Adipocyte (in vitro differentiated cells): ENCODE measurements around the gene ADSS1.
A peak's percentile ranks its signal among the peaks of the same experiment; 100 is the strongest.

Experiments used
- DNase-seq: peaks from one replicate; pipeline ENCODE4 v3.0.0-alpha.2; 2015; ENCODE audit warnings: low read depth
- H3K27me3 ChIP-seq: replicated peaks from 2 replicates; pipeline ENCODE4 v1.7.0; 2013; ENCODE audit warnings: mild to moderate bottlenecking, low read length, moderate library complexity; ENCODE audit not compliant: control insufficient read depth, insufficient read depth
- H3K36me3 ChIP-seq: 2 replicates; pipeline ENCODE4 v1.7.0; 2013; ENCODE audit warnings: low read length, mild to moderate bottlenecking, moderate library complexity; ENCODE audit not compliant: control insufficient read depth, insufficient read depth, severe bottlenecking
- H3K4me1 ChIP-seq: 2 replicates; pipeline ENCODE4 v1.7.0; 2013; ENCODE audit warnings: mild to moderate bottlenecking, low read length, moderate library complexity; ENCODE audit not compliant: control insufficient read depth, insufficient read depth
- H3K4me3 ChIP-seq: 2 replicates; pipeline ENCODE4 v1.7.0; 2013; ENCODE audit warnings: mild to moderate bottlenecking, low read length, moderate library complexity
- H3K9ac ChIP-seq: 2 replicates; pipeline ENCODE4 v1.7.0; 2013; ENCODE audit warnings: mild to moderate bottlenecking, low read length, moderate library complexity
- H3K9me3 ChIP-seq: 2 replicates; pipeline ENCODE4 v1.7.0; 2013; ENCODE audit warnings: mild to moderate bottlenecking, low read length, moderate library complexity; ENCODE audit not compliant: control insufficient read depth

ADSS1 gene

GRCh38 chr14:104695660-104696000 lies 28.4 kb upstream of the ADSS1 start:
- Histone ChIP-seq H3K4me3 (no peak overlapping the region), H3K9me3 (no peaks in the 10 kb centered on the region), H3K4me1 (peaks cover 60% of the 10 kb centered on the region), H3K27me3 (no peaks in the 10 kb centered on the region), H3K9ac (no peak overlapping the region), H3K36me3 (peaks cover 21% of the 10 kb centered on the region)
- no peak for DNase-seq

DNA sequence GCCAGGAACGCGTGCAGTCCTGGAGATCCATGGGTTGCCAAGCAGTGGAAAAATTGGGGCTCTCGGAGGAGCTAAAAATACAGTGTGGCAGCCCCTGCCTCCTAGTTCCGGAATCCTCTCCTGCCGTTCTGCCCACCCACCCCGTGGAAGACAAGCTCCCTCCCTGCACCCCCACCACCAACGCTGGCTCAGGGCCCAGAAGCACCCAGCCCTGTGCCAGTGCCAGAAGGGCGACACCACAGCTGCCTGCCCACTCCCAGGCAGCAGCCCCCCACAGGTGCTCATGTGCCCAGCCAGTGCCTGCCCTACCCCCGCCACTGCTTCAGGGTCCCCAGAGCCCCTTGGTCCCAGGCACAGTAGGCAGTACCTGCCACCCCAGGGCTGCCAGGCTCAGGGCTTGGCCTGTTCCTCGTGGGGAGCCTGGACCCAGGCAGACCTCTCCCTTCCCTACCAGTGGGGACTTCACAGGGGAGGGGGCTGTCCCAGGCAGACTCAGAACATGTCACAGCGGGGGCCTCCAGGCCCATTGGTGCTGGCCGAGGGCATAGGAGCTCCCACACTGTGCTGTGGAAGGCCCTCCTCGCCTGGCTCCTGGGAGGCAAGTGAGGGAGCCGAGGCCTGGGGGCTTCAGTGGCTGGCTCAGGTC lies 27.2 kb upstream of the ADSS1 start:
- H3K4me3 ChIP-seq: no peak overlapping the region
- no peaks in the 10 kb centered on the region for H3K9me3 ChIP-seq
- peaks cover 48% of the 10 kb centered on the region for H3K4me1 ChIP-seq
- H3K9ac ChIP-seq: peak overlapping the region; percentile 60
- peaks cover 30% of the 10 kb centered on the region for H3K36me3 ChIP-seq
- H3K27me3 ChIP-seq: no peaks in the 10 kb centered on the region
- no peak for DNase-seq

DNA sequence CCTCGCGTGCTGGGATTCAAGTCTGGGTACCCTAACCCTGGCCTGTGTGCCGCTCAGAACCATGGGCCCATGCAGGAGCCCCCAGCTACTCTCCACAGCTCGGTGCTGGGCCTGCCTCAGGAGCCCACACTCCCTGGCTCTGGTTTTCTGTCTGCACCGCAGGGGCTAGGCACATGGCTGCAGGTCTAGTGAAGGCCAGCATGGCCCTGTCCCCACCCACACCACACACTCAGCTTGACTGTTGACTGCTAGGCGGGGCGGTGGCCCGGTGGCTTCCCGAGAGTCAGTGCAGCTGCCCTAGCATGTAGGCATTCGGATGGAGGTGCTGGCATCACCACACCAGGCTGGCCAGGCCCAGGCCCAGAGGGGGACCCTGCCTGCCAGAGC lies 26.7 kb upstream of the ADSS1 start:
- no peak for DNase-seq
- Histone ChIP-seq H3K4me3 (peak overlapping the region; percentile 34), H3K36me3 (peaks cover 30% of the 10 kb centered on the region), H3K27me3 (no peaks in the 10 kb centered on the region), H3K4me1 (peaks cover 43% of the 10 kb centered on the region), H3K9me3 (no peaks in the 10 kb centered on the region), H3K9ac (peak overlapping the region; percentile 60)

- Histone ChIP-seq H3K4me1 (peaks cover 37% of the 10 kb centered on the region), H3K27me3 (no peaks in the 10 kb centered on the region), H3K9me3 (no peaks in the 10 kb centered on the region), H3K9ac (peak overlapping the region; percentile 60), H3K4me3 (peak overlapping the region; percentile 34), H3K36me3 (peaks cover 29% of the 10 kb centered on the region)
- peak; percentile 30 for DNase-seq
Observed at GRCh38 chr14:104697892-104698583, 26.0 kb upstream of the ADSS1 start.

DNA sequence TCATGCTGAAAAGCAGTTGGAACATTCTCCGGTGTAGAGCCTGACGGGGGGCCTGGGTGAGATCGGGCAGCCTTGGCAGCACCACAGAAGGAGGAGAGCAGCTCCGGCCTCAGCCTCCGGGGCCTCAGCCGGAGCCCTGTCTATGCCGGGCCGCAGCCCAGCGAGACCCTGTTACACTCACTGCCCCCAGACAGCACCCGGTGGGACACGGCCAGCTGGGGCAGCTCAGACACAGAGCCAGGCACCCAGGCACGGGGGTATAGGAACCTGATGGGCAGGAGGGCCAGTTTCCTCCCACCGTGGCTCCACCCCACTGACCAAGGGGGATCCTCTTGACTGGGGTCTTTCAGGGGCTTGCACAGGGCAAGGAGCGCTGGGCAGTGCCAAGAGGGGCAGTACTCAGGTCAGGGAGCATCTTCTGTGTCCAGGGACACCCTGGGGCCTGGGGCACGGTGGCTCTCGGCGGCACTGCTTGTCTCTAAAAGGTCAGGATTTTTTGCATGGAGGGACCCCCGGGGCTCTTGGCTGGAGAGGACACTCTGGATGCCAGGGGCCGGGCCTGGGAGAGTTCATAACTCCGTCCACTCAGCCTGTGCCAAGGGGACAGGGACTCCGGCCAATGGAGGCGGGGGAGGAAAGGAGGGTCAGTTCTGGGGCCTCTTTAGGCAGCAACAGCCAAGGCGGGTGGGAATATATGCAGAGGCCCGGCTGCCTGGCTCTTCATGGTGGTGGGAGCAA lies 25.2 kb upstream of the ADSS1 start:
- H3K4me3 ChIP-seq: peak overlapping the region; percentile 9
- H3K4me1 ChIP-seq: peaks cover 37% of the 10 kb centered on the region
- H3K27me3 ChIP-seq: no peaks in the 10 kb centered on the region
- H3K9ac ChIP-seq: peak overlapping the region; percentile 60
- DNase-seq: no peak
- H3K9me3 ChIP-seq: no peaks in the 10 kb centered on the region
- H3K36me3 ChIP-seq: peaks cover 37% of the 10 kb centered on the region

- Histone ChIP-seq H3K27me3 (no peaks in the 10 kb centered on the region), H3K4me1 (peaks cover 33% of the 10 kb centered on the region), H3K36me3 (peaks cover 43% of the 10 kb centered on the region), H3K4me3 (no peak overlapping the region), H3K9ac (peak overlapping the region; percentile 60), H3K9me3 (no peaks in the 10 kb centered on the region)
- no peak for DNase-seq
Observed at GRCh38 chr14:104699426-104699748, 24.6 kb upstream of the ADSS1 start.

DNA sequence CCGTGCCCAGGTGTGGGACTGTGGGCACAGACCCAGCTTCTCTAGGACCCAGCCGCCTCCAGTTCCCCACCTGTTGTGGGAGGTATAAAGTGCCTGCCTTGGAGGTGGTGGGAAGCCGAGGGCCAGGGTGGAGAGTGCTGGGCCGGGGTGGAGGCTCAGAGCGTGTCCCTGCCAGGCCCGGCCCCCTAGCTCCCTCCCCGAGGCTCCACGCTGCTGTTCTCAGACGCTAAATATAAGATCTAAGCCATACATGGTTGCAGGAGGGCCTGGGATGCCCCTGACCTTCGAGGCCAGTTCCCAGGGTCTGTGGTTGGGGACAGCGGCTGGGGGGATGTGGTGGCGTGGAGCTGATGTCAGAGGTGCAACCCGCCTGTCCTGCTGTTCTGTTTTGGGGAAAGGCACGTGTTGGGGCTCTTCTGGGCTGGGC lies 23.8 kb upstream of the ADSS1 start:
- no peak overlapping the region for H3K9ac ChIP-seq
- no peak for DNase-seq

GRCh38 chr14:104700747-104701217 lies 23.2 kb upstream of the ADSS1 start:
- DNase-seq: no peak
- peaks cover 31% of the 10 kb centered on the region for H3K4me1 ChIP-seq
- no peaks in the 10 kb centered on the region for H3K9me3 ChIP-seq
- no peaks in the 10 kb centered on the region for H3K27me3 ChIP-seq
- peaks cover 55% of the 10 kb centered on the region for H3K36me3 ChIP-seq
- no peak overlapping the region for H3K9ac ChIP-seq
- H3K4me3 ChIP-seq: no peak overlapping the region

More for the DNA sequence above, 23.8 kb upstream of the ADSS1 start:
- H3K36me3 ChIP-seq: peaks cover 51% of the 10 kb centered on the region
- H3K4me1 ChIP-seq: peaks cover 31% of the 10 kb centered on the region
- no peaks in the 10 kb centered on the region for H3K27me3 ChIP-seq
- H3K9me3 ChIP-seq: no peaks in the 10 kb centered on the region
- no peak overlapping the region for H3K4me3 ChIP-seq

- Histone ChIP-seq H3K9ac (no peak overlapping the region), H3K9me3 (no peaks in the 10 kb centered on the region), H3K4me1 (peaks cover 31% of the 10 kb centered on the region), H3K36me3 (peaks cover 53% of the 10 kb centered on the region), H3K4me3 (no peak overlapping the region), H3K27me3 (no peaks in the 10 kb centered on the region)
- no peak for DNase-seq
Observed at GRCh38 chr14:104701383-104702076, 22.5 kb upstream of the ADSS1 start.

DNA sequence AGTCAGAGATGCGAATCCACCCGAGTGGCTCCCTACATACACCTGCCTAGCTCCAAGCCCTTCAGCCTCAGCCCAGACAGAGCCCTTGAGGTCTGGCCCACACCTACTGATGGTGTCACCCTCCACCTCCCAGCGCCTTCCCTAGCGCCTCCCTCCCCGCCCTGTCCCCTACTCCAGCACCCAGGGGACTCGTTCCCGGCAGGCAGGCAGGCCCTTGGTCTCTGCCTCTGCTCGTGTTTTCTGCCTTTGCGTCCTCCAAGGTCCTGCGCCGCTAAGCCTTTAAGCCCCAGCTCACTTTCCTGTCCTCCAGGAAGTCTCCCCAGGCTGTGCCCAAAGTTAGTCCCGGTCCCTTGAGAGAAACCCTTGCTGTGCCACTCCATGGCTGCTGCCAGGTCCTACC lies 21.9 kb upstream of the ADSS1 start:
- Histone ChIP-seq H3K27me3 (no peaks in the 10 kb centered on the region), H3K4me3 (no peak overlapping the region), H3K9ac (no peak overlapping the region), H3K9me3 (no peaks in the 10 kb centered on the region), H3K36me3 (peaks cover 51% of the 10 kb centered on the region), H3K4me1 (peaks cover 27% of the 10 kb centered on the region)
- DNase-seq: no peak

GRCh38 chr14:104702673-104703072 lies 21.4 kb upstream of the ADSS1 start:
- H3K27me3 ChIP-seq: no peaks in the 10 kb centered on the region
- H3K9ac ChIP-seq: no peak overlapping the region
- H3K4me1 ChIP-seq: peaks cover 22% of the 10 kb centered on the region
- DNase-seq: no peak
- no peaks in the 10 kb centered on the region for H3K9me3 ChIP-seq
- no peak overlapping the region for H3K4me3 ChIP-seq
- H3K36me3 ChIP-seq: peaks cover 51% of the 10 kb centered on the region
